ENCODE data around the gene ACTR1B. TPM values are rescaled to one million over a fixed set of nuclear protein-coding genes. Genes with fewer than 3 reads are reported as not detected.
"Not testable (repeated sequence)": the region's sequence is repeated elsewhere in the genome, so short reads cannot be mapped to it uniquely, and the experiment has no call there.

Gene ACTR1B
- total RNA-seq, 1 experiment from 2014 or later, result 36.3 TPM

- intact Hi-C loops (cut with micrococcal nuclease; ENCODE audit: unreplicated experiment), result no loop called here
- Histone ChIP-seq H3K27ac (ENCODE audit: low read depth, low read length, poor library complexity, severe bottlenecking) (no peak overlapping the region), H3K27me3 (replicated peaks; ENCODE audit: insufficient read depth, low read depth, low read length, poor library complexity) (no peaks in the 10 kb centered on the region), H3K9me3 (ENCODE audit: low read depth, low read length, poor library complexity, severe bottlenecking) (no peaks in the 10 kb centered on the region), H3K4me1 (ENCODE audit: insufficient read depth, low read length, poor library complexity, severe bottlenecking) (no peaks in the 10 kb centered on the region), H3K36me3 (ENCODE audit: insufficient read depth, low read length, poor library complexity, severe bottlenecking) (no peaks in the 10 kb centered on the region), H3K4me3 (ENCODE audit: low read depth, low read length, poor library complexity, severe bottlenecking) (no peak overlapping the region)
- no TSS peak for BruUV-seq (replicated peaks)
- POLR2A ChIA-PET (ENCODE audit: low non-redundant PET), result no interaction called here
- no peak for DNase-seq (ENCODE audit: low spot score)
- CTCF ChIA-PET, result interaction anchor here (0.8 kb wide), 1 partner anchor 12 kb away, joined by 3 read pairs; the partner anchor contains the start of gene ACTR1B
- TF ChIP-seq CTCF (conservative IDR thresholded peaks at IDR 0.05; ENCODE audit: low read depth, low read length) (no peak), EZH2 (IDR thresholded peaks at IDR 0.05; ENCODE audit: borderline replicate concordance, low read depth, low read length, poor library complexity, severe bottlenecking) (no peak)
These were observed 11.7 kb upstream of the ACTR1B start for GRCh38 chr2:97675430-97676113.

- no peak overlapping the region for H3K27ac ChIP-seq (ENCODE audit: low read depth, low read length, poor library complexity, severe bottlenecking)
- H3K4me1 ChIP-seq (ENCODE audit: insufficient read depth, low read length, poor library complexity, severe bottlenecking), result no peaks in the 10 kb centered on the region
- CTCF ChIA-PET, result no interaction called here
These were observed 10.1 kb upstream of the ACTR1B start for GRCh38 chr2:97673915-97674283.

GRCh38 chr2:97673182-97673914 lies 9.5 kb upstream of the ACTR1B start:
- TF ChIP-seq EZH2 (IDR thresholded peaks at IDR 0.05; ENCODE audit: borderline replicate concordance, low read depth, low read length, poor library complexity, severe bottlenecking) (no peak), CTCF (conservative IDR thresholded peaks at IDR 0.05; ENCODE audit: low read depth, low read length) (no peak)
- no peaks in the 10 kb centered on the region for H3K36me3 ChIP-seq (ENCODE audit: insufficient read depth, low read length, poor library complexity, severe bottlenecking)
- H3K27me3 ChIP-seq (replicated peaks; ENCODE audit: insufficient read depth, low read depth, low read length, poor library complexity), result no peaks in the 10 kb centered on the region
- H3K4me1 ChIP-seq (ENCODE audit: insufficient read depth, low read length, poor library complexity, severe bottlenecking), result no peaks in the 10 kb centered on the region
- intact Hi-C loops (cut with micrococcal nuclease; ENCODE audit: unreplicated experiment), result no loop called here
- no peak overlapping the region for H3K27ac ChIP-seq (ENCODE audit: low read depth, low read length, poor library complexity, severe bottlenecking)
- H3K4me3 ChIP-seq (ENCODE audit: low read depth, low read length, poor library complexity, severe bottlenecking), result no peak overlapping the region
- ChIA-PET POLR2A (ENCODE audit: low non-redundant PET) (no interaction called here), CTCF (no interaction called here)
- no peaks in the 10 kb centered on the region for H3K9me3 ChIP-seq (ENCODE audit: low read depth, low read length, poor library complexity, severe bottlenecking)
- no peak for DNase-seq (ENCODE audit: low spot score)
- no TSS peak for BruUV-seq (replicated peaks)

More at GRCh38 chr2:97673915-97674283, 10.1 kb upstream of the ACTR1B start:
- H3K36me3 ChIP-seq (ENCODE audit: insufficient read depth, low read length, poor library complexity, severe bottlenecking), result no peaks in the 10 kb centered on the region
- BruUV-seq (replicated peaks), result no TSS peak
- intact Hi-C loops (cut with micrococcal nuclease; ENCODE audit: unreplicated experiment), result no loop called here
- H3K9me3 ChIP-seq (ENCODE audit: low read depth, low read length, poor library complexity, severe bottlenecking), result no peaks in the 10 kb centered on the region
- no peaks in the 10 kb centered on the region for H3K27me3 ChIP-seq (replicated peaks; ENCODE audit: insufficient read depth, low read depth, low read length, poor library complexity)
- H3K4me3 ChIP-seq (ENCODE audit: low read depth, low read length, poor library complexity, severe bottlenecking), result no peak overlapping the region
- POLR2A ChIA-PET (ENCODE audit: low non-redundant PET), result no interaction called here
- TF ChIP-seq EZH2 (IDR thresholded peaks at IDR 0.05; ENCODE audit: borderline replicate concordance, low read depth, low read length, poor library complexity, severe bottlenecking), result no peak
- no peak for DNase-seq (ENCODE audit: low spot score)

GRCh38 chr2:97672606-97673140 lies 8.8 kb upstream of the ACTR1B start:
- POLR2A ChIA-PET (ENCODE audit: low non-redundant PET); H3K27me3 ChIP-seq (replicated peaks; ENCODE audit: insufficient read depth, low read depth, low read length, poor library complexity); intact Hi-C loops (cut with micrococcal nuclease; ENCODE audit: unreplicated experiment); H3K36me3 ChIP-seq (ENCODE audit: insufficient read depth, low read length, poor library complexity, severe bottlenecking); CTCF ChIA-PET; H3K9me3 ChIP-seq (ENCODE audit: low read depth, low read length, poor library complexity, severe bottlenecking); H3K4me3 ChIP-seq (ENCODE audit: low read depth, low read length, poor library complexity, severe bottlenecking); H3K4me1 ChIP-seq (ENCODE audit: insufficient read depth, low read length, poor library complexity, severe bottlenecking); H3K27ac ChIP-seq (ENCODE audit: low read depth, low read length, poor library complexity, severe bottlenecking); DNase-seq (ENCODE audit: low spot score); BruUV-seq (replicated peaks): not testable (repeated sequence)

All from A673 (cell line).